GM21515 (cell line): ENCODE results near the gene STK38.
"Not testable (repeated sequence)": the region's sequence is repeated elsewhere in the genome, so short reads cannot be mapped to it uniquely, and the experiment has no call there.

Experiments
- ATAC-seq: cut with Tn5 transposase; IDR thresholded peaks from one replicate; pipeline ENCODE4 v1.9.1; 2021; ENCODE audit not compliant: unreplicated experiment

STK38 gene

DNA sequence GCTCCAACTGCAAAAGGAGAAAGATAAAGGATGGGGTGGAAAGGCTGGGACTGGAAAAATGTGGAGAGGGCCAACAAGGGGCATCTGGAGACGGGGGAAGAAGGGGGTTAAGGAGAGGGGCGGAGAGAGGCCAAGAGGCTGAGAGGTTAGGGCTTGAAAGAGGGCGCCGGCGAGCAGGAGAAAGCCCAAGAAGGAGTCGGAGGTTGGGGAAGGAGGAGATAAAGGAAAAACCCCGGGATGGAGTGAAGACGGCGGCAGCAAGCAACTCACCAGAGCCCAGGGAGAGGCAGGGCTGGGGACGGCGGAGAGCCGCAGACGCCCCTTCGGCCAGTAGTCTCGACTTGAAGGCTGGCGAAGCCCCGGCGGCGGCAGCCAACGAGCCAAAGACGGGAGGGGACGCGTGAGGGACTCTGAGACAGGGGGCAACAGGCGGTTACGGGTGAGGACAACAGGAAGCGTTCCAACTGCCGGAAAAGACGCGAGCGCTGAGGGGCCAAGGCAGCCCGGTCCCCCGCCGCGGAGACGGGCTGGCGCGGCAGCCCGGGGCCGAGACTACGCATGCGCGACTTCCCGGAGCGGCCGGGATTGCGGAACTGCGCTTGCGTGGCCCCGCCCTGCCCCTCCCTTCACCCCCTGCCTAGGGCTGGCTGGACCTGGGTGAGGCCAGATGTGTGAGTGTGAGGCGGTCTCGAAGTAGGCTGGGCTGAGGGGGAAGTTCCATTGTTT, at the start of gene STK38:
Gene STK38 (minus strand): TSS at position 560 of the 726 bp plus-strand sequence. CDS start 7,277 bp downstream, outside the sequence.
- ATAC-seq = no peak

DNA sequence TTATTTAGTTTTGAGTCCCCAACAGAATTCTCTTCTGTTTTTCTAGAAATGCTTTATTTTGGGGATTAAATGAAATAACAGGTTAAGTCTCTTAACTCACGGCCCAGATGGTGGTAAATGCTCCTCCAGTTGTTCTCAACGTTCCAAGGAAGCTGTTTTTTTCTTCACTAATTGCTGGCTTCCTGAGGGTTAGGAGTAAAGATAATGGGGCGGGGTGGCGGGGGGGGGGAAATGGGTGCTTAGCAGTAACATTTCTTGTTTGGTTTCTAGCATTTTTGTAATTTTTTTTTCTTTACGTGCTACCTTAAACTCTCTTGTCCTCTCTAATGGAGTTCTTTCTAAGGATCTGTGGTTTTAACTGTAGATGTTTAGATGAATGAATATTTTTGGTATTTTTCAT, 49.1 kb upstream of the STK38 start:
- no peak for ATAC-seq

DNA sequence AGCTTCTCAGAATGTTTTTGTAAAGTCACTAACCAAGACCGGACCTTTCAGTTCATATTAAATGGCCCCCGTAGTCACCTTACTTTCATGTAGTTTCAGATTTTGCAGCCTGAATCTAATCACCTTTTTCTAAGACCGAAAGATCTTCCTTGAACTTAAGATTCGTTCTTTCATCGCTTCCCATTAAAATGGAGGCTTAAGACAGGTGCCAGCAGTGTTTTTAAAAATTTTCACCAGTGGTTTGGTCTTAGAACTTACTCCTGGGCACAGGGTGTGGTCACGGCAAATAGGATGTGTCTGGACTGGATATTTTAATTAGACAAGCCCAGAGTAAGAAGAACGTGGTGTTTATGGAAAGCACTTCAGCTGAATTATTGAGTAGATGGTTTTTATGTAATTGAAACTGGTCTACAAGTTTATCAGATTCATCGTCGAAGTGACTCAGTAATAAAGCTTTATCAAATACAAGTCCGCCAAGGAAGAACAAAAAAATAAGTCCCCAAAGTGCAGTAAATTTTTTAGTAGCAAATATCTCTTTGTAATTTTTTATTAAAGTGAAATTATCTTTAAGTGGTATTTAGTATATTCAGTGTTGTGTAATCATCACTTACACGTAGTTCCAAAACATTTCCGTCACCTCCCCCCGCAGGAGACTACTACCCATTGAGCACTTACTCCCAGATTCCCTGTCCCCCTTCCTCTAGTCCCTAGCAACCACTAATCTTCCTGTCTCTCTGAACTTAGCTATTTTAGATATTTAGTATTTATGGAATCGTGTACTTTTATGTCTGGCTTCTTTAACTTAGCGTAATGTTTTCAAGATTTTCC, 47.8 kb upstream of the STK38 start:
- no peak for ATAC-seq

DNA sequence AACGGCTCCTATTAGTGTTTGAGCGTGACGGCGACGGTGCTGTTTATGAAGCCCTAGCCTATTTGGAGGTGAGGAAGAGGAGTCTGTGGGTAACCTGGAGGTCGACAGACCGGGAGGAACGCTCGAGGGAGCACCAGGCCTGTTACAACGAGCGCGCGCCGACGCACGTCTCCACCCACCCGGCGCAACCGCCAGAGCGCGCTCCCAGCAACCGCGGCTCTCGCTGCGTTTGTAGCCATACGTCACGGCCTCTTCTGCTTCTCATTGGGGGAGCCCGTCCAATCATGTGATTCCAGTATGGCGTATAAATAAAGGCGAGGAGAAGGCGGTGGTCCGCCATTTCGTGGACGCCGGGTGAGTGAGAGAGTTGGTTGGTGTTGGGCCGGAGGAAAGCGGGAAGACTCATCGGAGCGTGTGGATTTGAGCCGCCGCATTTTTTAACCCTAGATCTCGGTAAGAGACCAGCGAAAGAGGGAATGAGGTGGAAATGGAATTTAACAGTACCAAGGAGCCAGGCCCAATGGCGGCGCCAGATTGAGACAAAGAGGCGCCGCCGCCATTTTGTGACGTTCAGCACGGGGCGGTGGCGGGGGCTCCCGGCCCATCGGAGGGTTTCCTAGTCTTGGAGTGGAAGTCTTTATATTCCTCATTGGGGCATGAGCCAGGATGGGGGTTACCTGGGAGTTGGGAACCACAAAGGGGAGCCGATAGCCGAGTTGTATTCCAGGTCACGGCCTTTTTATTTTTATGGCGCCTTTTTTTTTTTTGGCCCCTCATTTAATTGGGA, 46.9 kb upstream of the STK38 start, which contains the start of gene SRSF3:
Gene SRSF3 (plus strand): TSS at position 334 of the 787 bp plus-strand sequence. CDS start 2,401 bp downstream, outside the sequence.
- peak; percentile 80 for ATAC-seq

DNA sequence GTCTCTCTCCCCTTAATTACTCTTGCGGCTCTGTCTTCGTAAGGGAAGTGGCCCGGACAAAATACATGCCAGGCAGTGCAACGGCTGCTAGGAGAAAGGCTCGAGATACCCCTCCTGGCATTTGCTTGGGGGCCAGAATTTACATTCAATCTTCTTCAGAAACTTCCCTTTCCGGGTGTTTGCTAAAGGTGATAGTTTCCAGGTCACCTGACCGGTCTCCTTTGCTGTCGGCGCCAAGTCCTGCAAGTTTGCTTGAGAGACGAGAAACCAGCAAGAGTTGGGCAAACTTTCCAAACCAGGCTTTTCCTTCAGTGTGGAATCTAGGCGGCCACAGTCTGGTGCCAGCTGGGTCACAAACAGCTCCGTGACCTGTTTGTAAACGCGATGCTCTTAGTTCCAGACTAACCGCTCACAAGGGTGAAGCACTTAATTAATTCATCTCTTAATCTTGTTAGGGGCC, 46.3 kb upstream of the STK38 start:
- ATAC-seq = peak; percentile 9

DNA sequence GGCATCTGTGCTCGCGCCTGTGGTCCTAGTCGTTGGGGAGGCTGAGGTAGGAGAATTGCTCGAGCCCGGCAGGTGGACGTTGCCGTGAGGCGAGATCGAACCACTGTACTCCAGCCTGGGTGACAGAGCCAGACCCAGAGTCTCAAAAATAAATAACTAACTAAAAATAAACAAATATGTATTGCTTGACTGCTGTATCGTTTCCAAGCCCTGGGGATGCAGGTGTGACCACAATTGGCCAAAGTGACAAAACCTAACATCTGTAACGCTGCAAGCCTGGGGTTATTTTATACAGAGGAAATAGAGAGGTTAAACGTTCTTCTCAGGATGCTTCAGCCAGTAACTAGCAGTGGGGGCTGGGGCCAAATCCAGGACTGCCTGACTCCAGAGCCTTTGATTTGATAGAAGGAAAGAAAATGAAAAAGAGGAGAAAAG, 45.0 kb upstream of the STK38 start:
- ATAC-seq = peak; percentile 37

DNA sequence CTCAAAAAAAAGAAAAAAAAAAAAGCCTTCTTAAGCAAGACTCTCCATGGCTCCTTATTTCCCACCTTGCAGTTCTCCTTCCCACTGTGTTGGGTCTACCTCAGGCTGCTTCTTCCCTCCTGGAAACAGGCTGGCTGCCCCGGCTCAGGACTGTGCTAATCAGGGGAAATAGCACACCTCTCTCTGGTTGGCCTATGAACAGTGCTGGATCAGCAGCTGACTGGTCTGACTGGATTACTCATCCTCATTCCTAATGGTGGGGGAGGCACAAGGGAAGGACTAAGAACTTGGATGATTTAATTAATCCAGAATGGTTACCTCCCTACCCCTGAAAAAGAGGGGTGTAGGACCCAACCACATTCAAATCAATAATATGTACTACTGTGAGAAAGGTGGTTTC, 43.0 kb upstream of the STK38 start:
- no peak for ATAC-seq

DNA sequence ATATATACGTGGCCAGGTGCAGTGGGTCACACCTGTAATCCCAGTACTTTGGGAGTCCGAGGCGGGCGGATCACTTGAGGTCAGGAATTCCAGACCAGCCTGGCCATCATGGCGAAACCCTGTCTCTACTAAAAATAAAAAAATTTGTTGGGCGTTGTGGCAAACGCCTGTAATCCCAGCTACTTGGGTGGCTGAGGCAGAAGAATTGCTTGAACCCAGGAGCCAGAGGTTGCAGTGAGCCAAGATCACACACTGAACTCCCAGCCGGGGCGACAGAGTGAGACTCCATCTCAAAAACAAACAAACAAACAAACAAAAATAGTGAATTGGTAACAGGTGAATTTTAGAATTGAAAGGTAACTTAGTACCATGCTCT, 41.7 kb upstream of the STK38 start:
- ATAC-seq = not testable (repeated sequence)

DNA sequence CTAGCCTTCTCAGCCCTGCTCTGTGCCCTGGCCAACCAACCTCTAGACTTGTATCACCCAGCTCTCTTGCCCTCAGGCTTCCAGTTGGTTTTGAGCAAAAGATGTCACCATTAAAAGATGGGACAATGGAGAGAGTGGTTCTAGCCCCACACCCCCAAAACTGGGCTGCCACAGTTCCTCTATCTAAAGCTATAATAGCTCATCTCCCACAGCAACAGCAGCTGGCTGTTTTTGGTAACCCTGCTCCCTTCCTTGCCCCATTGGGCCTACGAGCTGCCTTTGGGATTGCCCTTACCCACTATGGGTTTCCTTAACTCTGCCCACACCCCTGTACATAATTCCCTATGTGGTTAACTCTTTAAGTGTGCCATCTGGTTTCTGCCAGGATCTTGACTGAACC, 39.3 kb upstream of the STK38 start:
- no peak for ATAC-seq

DNA sequence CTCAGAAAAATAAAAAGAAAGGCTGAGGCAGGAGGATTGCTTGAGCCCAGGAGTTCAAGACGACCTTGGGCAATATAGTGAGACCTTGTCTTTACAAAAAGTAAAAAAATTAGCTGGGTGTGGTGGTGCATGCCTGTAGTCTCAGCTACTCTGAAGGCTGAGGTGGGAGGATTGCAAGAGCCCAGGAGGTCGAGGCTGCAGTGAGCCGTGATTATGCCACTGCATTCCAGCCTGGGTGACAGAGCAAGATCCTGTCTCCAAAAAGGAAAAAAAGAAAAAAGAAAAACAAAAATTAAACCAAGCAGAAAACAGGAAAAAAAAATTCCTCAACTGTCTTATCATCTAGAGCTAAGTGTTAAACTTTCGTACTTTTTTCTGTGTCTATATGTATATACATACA, 34.4 kb upstream of the STK38 start:
- no peak for ATAC-seq

DNA sequence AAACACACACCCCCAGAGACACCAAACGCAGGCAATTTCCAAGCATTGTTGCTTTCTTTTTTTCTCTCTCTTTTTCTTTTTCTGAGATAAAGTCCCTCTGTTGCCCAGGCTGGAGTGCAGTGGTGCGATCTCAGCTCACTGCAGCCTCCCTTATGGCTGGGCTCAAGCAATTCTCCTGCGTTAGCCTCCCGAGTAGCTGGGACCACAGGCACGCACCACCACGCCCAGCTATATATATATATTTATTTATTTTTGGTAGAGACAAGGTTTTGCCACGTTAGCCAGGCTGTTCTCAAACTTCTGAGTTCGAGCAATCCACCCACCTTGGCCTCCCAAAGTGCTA, 32.9 kb upstream of the STK38 start:
- ATAC-seq = no peak

DNA sequence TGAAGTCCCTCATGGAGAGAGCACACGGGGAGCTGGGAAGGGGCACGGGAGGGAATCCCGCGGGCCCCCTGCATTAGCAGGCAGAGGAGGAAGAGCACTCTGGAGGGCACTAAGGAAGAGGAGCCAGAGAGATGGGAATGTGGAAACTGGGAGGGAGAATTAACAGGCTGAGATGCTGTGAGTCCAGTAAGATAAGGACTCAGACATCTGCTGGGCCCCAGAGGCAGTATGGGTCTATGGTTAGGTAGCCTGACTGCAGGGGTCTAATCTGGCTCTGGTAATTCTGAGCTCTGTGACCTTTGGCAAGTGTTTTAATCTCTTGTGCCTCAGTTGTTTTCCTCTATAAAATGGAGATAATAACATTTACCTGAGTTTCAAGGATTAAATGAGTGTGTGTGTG, 31.2 kb upstream of the STK38 start:
- no peak for ATAC-seq

DNA sequence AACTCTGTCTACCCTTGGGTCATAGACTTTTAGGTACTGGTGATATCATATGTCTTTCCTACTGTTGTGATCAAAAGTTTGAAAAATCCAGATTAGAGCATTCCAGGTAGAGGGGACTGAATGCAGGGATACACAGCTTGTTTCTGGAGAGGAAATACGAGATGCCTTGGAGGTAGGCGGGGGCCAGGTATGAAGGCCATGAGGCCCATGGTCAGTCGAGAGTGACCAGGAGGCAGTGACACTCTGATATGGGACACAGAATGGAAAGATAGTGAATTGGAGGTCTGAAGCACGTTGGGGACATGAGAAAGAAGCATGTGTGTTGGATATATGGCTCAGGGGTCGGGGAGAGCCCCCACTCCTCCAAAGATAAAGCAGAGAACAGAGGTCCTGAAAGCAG, 30.8 kb upstream of the STK38 start:
- ATAC-seq = no peak

DNA sequence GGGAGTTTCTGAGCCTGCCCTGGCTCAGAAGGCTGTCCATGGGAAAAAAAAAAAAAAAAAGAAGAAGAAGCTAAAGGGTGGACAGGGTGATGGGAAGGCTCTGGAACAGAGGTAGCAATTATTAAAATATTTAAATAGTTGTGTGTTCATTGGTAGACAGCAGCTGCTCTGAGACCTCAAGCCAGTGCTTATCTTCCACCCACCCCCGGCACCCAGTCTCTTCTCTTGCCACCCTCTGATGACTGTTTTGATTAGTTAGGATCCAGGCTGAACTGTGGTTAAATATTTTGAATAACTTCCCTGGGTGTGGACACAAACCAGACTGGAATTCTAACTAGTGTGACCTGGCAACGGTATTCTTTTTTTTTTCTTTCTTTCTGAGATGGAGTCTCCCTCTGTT, 30.0 kb upstream of the STK38 start:
- ATAC-seq = no peak

DNA sequence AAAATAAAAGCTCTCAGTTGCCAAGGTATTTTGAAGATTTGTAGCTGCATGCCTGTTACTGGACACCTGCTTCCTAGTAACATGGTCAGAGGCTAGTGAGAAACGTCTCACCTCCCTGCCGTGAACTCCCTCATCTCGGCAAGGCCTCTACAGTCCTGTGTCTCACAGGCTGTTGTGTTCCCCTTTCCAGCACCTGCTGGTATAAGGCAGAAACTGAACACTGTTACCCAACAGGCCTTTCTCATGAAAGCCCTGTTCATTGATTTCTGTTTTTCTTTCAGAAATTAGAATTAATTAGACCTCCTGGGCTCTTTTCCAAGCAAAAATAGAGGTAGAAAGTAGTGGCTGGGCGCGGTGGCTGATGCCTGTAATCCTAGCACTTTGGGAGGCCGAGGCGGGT, 29.3 kb upstream of the STK38 start:
- ATAC-seq = no peak

DNA sequence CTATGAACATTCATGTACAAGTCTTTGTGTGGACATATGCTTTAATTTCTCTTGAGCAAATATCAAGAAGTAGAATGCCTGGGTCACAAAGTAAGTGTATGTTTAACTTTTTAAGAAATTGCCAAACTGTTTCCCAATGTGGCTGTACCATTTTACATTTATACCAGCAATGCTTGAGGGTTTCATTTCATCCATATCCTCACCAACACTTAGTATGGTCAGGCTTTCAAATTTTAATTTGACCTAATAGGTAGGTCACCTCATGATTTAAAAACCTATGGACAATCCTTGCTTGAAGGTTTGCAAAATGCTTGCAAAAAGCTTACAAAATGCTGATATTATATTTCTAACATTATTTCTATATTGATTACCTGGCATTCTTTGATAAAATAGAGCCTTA, 27.4 kb upstream of the STK38 start:
- no peak for ATAC-seq

DNA sequence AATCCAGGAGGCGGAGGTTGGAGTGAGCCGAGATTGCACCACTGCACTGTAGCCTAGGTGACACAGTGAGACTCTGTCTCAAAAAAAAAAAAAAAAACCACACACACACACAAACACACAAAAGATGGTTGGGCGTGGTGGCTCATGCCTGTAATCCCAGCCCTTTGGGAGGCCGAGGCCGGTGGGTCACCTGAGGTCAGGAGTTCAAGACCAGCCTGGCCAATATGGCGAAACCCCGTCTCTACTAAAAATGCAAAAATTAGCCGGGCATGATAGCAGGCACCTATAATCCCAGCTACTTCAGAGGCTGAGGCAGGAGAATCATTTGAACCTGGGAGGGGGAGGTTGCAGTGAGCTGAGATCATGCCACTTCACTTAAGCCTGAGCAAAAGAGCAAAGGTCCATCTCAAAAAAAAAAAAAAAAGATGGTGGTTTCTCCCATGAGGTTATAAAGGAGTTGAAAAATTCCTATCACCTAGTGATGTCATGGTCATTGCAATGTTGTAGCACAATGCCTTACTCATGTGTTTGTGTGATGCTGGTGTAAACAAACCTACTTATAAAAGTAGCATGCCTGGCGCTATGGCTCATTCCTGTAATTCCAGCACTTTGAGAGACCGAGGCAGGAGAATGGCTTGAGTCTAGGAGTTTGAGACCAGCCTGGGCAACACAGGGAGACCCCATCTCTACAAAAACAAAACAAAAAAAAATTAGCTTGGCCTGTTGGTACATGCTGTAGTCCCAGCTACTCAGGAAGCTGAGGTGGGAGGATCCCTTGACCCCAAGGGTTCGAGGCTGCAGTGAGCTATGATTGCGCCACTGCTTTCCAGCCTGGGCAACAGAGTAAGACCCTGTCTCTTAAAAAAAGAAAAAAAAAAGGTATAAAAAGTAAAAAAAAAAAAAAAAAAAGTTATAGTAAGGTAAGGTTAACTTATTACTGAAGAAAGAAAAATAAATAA, 25.4 kb upstream of the STK38 start:
- not testable (repeated sequence) for ATAC-seq

DNA sequence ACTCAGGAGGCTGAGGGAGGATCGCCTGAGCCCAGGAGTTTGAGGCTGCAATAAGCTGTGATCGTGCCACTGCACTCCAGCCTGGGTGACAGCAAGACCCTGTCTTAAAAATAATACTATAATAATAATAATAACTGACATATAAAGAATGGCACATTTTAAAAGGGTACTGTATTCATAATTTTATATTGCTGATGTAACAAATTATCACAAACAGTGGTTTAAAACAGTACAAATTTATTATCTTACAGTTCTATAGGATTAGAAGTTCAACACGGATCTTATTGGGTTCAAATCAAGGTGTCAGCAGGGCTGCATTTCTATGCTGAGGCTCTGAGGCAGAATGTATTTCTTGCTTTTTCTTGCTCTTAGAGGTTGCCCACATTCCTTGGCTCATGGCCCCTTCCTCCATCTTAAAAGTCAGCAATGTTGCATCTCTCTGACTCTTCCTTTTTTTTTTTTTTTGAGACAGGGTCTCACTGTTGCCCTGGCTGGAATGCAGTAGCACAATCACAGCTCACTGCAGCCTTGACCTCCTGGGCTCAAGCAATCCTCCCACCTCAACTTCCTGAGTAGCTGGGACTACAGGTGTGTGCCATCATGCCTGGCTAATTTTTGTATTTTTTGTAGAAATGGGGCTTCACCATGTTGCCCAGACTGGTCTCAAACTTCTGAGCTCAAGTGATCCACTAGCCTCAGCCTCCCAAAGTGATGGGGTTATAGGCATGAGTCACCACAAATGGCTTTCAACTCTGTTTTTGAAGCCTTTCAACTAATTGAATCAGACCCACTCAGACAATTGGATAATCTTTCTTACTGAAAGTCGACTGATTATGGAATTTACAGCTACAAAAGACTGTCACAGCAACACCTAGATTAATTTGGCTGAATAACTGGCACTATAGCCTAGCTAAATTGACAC, 24.1 kb upstream of the STK38 start:
- no peak for ATAC-seq

DNA sequence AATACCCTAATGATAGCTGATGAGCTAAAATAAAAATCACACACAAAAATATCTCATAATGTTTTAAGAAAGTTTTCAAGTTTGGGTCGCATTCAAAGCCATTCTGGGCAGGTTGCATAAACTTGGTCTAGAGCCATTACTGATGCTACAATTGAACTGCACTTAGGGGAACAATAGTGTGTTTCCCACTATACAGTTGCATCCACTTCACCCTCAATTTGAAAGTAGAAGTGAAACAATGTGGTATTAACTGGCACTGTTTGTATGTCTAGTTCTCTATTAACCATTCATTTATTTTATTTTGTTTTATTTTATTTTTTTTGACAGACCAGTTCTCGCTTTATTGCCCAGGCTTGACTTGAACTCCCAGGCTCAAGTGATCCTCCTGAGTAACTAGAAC, 23.0 kb upstream of the STK38 start:
- no peak for ATAC-seq
